Measurements from ENCODE around the gene FRMD4B.
"Not testable (repeated sequence)": the region's sequence is repeated elsewhere in the genome, so short reads cannot be mapped to it uniquely, and the experiment has no call there.

The FRMD4B gene

DNA sequence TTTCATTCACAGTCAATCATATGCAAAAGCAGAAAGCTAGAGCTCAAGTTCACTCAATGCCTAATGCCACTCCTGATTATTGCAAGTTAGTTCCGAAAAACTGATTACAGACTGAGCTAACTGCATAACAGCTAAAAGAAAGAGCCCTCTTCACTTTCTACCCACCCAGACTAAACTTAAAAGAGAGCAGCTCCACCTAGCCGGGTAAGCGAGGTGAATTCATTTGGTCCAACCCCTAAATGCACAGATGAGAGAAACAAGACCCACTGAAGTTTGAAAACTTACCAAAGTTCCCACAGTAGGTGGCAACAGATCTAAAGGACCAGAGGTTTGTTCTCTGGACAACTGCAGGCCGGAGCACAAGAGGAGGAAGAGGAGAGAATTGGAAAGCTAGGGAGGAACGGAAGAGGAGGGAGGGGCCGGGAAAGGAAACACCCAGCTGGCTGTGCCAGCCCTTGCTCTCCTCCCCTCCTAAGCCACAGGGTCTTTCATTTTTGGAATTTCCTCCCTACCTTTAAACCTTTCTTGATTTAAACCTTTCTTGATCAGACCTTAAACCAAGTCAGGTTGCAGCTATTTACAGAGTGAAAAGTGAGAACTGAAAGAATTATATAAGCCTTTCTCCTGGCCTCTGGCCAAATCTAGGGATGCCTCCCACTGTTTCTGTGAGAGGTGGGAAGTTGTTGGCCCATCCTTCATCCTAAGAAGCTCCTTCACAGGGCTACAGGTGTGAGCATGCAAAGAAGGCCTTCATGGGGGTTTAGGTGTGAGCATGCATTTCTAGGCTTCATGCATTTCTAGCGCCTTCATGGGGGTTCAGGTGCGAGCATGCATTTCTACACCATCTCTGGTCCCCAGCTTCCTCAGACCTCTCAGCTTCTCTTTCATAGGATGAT, 148.8 kb downstream of the FRMD4B start:
- no peak for DNase-seq

GRCh38 chr3:69235882-69236281, 150.0 kb downstream of the FRMD4B start:
- no peak for DNase-seq

DNA sequence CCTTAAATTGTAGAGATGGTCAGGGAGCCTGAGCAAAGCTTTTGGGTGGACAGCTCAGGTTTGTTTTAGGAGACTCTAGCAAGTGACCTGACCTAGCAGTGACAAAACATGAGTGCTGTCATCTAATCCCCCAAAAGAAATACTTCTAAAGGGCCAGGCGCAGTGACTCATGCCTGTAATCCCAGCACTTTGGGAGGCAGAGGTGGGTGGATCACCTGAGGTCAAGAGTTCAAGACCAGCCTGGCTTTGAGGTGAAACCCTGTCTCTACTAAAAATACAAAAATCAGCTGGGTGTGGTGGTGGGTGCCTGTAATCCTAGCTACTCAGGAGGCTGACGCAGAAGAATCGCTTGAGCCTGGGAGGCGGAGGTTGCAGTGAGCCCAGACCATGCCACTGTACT, 150.7 kb downstream of the FRMD4B start:
- DNase-seq, result not testable (repeated sequence)

DNA sequence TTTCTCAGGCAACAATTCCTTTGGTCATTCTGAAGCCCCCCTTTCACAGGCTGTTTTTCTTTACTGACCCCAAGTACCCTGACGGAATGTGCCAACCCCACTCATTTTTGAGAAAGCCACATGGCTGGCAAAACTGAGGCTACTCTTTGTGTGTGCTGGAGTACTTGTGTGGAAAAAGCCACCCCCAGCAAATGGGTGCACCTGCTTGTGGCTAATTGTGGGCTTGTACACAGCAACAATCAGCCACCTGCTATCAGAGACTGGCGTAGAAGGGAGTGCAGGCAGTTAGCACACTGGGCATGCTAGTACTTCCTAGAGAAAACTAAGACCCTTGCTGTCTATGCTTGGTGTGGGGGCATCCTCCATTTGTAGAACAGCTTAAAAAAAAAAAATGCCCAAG, 153.4 kb downstream of the FRMD4B start:
- no peak for DNase-seq

DNA sequence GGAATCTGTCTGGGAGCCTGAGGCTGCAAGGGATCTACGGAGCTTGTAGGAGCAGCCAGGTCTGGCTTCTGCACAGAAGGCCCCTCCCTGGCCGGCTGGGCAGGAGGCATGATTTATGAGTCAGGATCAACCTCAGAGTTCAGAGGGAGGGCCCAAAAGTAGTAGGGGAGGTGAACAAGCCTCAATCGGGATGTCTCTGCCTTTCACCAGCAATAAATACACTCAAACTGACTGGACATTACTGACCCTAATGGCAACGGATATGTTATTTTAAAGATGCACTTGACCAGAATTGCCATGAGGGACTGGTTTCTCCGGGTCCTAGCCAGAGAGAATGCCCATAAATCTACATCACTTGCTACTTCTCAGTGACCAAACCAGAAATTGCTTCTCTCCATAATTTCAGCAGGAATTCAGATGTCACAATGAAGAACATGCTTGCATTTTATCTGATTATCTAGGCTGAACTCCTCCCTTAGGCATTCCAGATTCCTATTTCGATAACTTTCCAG, 153.9 kb downstream of the FRMD4B start:
- no peak for DNase-seq

DNA sequence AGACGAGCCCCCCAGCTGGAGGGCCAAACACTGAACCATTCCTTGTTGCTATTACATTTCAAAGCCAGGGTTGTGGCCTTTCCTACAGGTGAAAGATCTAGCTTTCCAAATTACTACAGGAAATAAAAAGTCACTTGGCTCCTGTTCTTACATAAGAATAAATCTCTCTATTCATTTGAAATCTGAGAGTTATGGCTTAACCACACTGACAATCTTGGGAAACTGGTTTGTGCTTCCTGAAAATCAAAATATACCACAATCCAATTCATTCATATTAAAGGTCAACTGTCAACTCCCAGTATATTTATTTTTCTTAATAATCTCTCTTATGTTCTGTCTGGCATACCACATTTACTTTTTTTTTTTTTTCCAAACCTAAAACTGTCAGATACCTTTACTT, 159.8 kb downstream of the FRMD4B start:
- DNase-seq, result no peak

GRCh38 chr3:69219101-69219708, 166.7 kb downstream of the FRMD4B start:
- no peak for DNase-seq

- DNase-seq, result no peak
These were observed 167.8 kb downstream of the FRMD4B start for GRCh38 chr3:69218079-69218478.

GRCh38 chr3:69216981-69217380, 168.9 kb downstream of the FRMD4B start:
- DNase-seq, result no peak

DNA sequence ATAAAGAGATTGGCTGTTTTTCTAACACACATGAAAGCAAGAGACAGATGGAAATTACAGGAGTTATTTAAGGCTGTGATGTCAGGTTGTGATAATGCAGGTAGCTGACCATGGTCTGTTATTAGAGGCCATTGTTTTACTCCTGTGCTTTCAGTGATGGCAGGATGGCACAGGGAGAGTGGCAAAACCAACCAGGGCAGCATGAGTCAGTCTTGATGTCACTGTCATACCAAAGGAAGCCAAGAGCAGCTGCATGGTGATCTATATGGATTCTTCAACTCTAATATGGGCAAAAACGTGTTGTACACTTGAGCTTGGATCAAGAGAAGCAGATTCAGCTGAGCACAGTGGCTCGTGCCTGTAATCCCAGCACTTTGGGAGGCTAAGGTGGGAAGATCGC, 171.6 kb downstream of the FRMD4B start:
- no peak for DNase-seq

DNA sequence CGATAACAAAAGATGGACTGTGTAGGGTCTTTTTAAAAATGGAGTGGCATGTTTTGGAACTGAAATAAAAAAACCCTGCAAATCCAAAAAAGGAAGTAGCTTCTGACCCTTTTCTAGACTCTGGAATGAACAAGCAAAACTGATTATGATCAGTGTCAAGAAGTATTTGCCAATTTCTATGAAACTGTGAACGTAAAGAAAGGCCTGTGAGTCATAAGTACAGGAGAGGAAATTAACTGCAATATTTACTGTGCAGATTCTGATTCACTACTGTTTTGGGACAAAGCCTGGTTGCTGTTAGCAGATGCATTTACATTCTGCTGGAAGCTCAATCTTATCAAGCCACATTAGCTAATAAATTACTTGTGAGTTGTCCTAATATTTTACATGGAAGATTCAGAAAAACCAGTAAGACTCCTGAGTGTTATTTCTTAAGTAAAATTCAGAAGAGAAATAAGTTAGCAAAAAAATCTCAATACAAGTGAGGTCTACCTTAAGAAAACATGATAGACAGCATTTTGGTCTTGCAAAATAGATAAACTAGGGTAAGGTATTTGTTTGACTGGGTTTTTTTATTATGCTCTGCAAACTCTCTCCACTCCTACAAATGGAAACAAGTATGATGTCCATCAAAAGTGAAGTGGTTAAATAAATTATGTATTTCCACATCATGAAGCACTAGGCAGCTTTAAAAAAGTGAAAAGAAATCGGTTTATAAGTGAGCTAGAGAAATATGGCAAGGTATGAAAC, 173.3 kb downstream of the FRMD4B start:
- no peak for DNase-seq

DNA sequence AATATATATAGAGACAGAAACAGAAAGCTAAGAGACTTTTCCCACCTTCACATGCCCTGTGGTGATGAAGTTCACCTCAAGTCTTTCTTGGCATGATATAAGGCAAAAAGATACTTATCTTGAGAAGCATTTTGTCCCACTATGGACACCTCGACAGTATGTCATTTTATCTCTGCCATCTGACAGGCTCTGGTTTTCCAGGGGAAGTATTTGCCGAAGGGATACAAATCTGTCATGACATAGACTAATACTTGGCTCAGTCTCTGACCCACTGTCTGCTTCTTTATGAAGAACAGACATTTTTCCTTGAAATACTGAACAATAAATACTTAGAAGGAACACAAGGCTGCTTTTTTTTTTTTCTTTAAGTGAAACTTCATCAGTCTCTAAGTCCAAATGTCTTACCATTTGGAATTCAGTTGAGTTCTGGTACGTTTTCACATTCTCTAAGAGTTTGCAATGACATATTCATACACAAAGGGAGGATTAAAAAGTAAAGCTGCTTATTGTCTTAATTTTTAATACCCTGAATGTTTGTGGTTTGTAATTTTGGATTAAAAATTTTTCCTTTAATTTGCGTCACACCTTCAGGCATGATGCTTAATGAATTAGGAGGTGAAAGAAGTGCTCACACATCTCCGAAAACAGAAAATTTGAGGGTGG, 175.7 kb downstream of the FRMD4B start:
- DNase-seq, result no peak

GRCh38 chr3:69209413-69209812, 176.5 kb downstream of the FRMD4B start:
- no peak for DNase-seq

DNA sequence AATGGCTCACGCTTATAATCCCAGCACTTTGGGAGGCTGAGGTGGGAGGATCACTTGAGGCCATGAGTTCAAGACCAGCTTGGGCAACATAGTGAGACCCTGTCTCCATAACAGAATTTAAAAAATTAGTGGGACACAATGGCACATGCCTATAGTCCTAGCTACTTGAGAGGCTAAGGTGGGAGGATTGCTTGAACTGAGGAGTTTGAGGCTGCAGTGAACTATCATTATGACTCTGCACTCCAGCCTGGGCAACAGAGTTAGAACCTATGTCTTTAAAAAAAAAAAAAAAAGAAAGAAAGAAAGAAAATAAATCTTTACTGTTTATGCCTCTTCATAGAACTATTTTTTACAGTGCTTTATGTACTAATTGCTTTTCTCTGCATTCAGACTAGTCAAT, 178.9 kb downstream of the FRMD4B start:
- DNase-seq, result no peak

- DNase-seq, result no peak
These were observed 180.5 kb downstream of the FRMD4B start for GRCh38 chr3:69205385-69205784.

- peak; percentile 60 to 61 for DNase-seq
These were observed 181.5 kb downstream of the FRMD4B start for GRCh38 chr3:69204315-69204957.

DNA sequence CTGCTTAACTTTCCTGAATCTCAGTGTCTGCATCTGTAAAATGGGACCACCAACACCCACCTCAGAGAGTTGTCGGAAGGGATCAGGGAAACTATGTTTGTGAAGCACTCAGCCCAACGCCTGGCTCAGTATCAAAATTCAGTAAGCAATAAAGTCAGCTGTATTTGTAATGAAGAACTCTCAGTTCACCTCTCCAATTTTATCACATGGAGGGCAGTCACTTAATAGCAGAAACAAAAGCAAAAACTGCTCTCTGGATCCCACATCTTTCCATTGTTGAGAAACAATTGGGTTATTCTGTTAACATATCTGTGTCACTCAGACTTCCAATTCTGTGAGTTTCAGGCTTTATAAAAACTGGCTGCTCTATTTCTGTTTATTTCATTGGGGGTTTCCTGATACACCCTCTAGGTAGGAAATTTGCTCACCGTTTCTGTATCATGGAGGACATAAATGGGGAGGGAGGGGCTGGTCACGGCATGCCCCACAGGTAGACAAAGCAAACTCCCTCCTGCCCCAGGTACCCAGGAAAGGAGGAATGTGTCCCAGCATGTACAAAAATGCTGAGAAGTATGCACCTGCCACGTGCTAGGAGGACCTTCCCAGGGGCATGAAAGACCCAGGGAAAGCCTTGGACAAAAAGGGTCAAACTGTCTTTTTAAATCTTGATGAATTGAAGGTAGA, 182.1 kb downstream of the FRMD4B start:
- no peak for DNase-seq

DNA sequence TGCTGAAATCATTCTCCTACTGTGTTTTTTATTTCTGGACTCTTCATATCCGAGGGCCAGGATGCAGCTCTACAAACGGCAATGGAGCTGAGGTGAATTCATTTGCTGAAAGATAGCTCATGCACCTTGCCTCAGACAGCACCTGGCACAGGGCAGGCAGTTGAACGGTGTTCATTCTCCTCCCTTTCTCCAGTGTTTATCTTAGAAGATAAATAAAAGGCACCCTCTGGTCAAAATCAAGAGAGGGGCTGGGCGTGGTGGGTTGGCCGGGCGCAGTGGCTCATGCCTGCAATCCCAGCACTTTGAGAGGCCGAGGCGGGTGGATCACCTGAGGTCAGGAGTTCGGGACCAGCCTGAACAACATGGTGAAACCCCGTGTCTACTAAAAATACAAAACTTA, 184.2 kb downstream of the FRMD4B start:
- no peak for DNase-seq

- DNase-seq, result peak; percentile 56 to 58
These were observed 185.4 kb downstream of the FRMD4B start for GRCh38 chr3:69200384-69201068.

DNA sequence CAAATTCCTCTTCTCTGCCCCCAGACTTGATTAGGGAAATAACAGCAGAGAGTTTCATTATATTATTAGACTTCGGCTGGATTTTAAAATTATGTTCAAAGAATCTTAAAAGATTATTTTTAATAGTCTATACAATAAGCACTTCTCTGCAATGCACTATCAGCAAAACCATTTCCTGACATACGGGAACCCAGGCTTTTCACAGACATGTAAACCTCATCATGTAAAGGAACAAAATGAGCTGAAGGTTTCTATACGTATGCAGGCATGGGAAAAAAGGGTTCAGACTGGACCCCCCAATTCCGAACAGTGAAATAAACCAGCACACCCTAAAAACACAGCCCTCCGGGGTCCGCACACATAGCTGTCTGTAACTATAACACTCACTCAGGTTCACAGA, 185.9 kb downstream of the FRMD4B start:
- DNase-seq, result no peak

DNA sequence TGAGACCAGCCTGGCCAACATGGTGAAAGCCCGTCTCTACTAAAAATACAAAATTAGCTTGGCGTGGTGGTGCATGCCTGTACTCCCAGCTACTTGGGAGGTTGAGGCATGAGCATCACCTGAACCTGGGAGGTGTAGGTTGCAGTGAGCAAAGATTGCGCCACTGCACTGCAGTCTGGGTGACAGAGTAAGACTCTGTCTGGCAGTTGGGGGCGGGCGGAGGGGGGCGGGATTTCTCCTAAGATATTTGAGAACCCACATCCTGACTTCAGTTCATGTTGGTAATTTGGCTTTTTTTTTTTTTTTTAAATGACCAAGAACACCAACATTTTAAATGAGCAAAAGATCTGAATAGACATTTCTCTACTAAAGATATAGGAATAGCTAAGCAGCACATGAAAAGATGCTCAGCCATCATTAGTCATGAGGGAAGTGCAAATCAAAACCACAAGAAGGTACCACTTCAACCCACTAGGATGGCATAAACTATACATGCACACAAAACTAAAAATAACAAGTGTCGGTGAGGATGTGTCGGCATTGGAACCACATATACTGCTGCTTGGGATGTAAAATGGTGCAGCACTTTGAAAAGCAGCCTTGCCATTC, 187.9 kb downstream of the FRMD4B start:
- peak; percentile 63 to 68 for DNase-seq
